Neural progenitor cell (in vitro differentiated cells): Measurements from ENCODE around the gene TFCP2.

Source experiments
- EZH2 ChIP-seq: fragments of 200-600 bp; sonication (generic); IDR thresholded peaks from 2 replicates; pipeline ENCODE4 v1.6.1; 2017; ENCODE audit warnings: antibody characterized with exemption, mild to moderate bottlenecking, moderate library complexity
- TF ChIP-seq, protein P1 (sequence below): fragments of 200-600 bp; sonication (generic); IDR thresholded peaks from 2 replicates; pipeline ENCODE4 v1.5.1; 2017; ENCODE audit warnings: antibody characterized with exemption, mild to moderate bottlenecking

DNA sequence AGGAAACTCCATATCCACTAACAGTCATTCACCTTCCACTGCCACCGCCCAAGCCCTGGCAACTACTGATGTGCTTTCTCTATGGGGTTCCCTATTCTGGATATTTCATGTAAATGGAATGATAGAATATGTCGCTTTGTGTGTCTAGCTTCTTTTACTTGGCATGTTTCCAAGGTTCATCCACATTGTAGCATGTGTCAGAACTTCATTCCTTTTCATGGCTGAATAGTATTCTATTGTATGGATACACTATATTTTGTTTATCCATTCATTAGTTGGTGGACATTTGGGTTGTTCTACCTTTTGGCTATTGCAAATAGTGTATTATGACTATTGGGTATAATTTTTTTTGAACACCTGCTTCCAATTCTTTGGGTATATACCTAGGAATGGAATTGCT is 36.3 kb upstream of the TFCP2 start:
- no peak for TF ChIP-seq EZH2
- TF ChIP-seq, protein P1, sequence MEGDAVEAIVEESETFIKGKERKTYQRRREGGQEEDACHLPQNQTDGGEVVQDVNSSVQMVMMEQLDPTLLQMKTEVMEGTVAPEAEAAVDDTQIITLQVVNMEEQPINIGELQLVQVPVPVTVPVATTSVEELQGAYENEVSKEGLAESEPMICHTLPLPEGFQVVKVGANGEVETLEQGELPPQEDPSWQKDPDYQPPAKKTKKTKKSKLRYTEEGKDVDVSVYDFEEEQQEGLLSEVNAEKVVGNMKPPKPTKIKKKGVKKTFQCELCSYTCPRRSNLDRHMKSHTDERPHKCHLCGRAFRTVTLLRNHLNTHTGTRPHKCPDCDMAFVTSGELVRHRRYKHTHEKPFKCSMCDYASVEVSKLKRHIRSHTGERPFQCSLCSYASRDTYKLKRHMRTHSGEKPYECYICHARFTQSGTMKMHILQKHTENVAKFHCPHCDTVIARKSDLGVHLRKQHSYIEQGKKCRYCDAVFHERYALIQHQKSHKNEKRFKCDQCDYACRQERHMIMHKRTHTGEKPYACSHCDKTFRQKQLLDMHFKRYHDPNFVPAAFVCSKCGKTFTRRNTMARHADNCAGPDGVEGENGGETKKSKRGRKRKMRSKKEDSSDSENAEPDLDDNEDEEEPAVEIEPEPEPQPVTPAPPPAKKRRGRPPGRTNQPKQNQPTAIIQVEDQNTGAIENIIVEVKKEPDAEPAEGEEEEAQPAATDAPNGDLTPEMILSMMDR = no peak
